Measurements from ENCODE around the gene GLDN. TPM values are rescaled to one million over a fixed set of nuclear protein-coding genes. Genes with fewer than 3 reads are reported as not detected.

The GLDN gene
- total and polyA plus RNA-seq, 2 experiments from 2014 or later = 0.32 to 1.2 TPM

- Histone ChIP-seq H3K9me2 (ENCODE audit: insufficient read depth) (peaks cover 9% of the 10 kb centered on the region; the same call in 1 of the 2 replicates), H3K79me2 (replicated peaks; ENCODE audit: insufficient read depth) (no peaks in the 10 kb centered on the region), H2AFZ (no peak overlapping the region), H3K36me3 (ENCODE audit: insufficient read depth) (0 out of 2 replicates have a peak, but pooled peaks cover 3% of the 10 kb centered on the region), H3F3A (replicated peaks; ENCODE audit: low read depth) (no peaks in the 10 kb centered on the region), H3K27me3 (ENCODE audit: insufficient read depth) (no peaks in the 10 kb centered on the region), H3K27ac (ENCODE audit: low read depth) (no peak overlapping the region), H3K4me1 (ENCODE audit: insufficient read depth) (peaks cover 6% of the 10 kb centered on the region; the same call in 1 of the 2 replicates), H3K4me2 (0 out of 2 replicates have a peak overlapping the region, but pooled peaks have one; percentile 6), H4K20me1 (replicated peaks; ENCODE audit: insufficient read depth) (no peaks in the 10 kb centered on the region), H3K4me3 (no peak overlapping the region)
- Mint-ChIP-seq H3K36me3 (ENCODE audit: low read depth) (peaks cover 8% of the 10 kb centered on the region; the same call in 2 of the 3 replicates), H3K27me3 (ENCODE audit: insufficient read depth, low read depth, poor library complexity) (peaks cover 1% of the 10 kb centered on the region), H3K9me3 (peaks cover 18% of the 10 kb centered on the region), H3K4me1 (peaks cover 14% of the 10 kb centered on the region), H3K27ac (no peak overlapping the region), H3K4me3 (no peak overlapping the region)
- no peak for ATAC-seq
- TF ChIP-seq REST (IDR thresholded peaks at IDR 0.05; ENCODE audit: unreplicated experiment) (no peak), CTCF (conservative IDR thresholded peaks at IDR 0.05; ENCODE audit: low read depth in 2 of 2) (no peak), NANOG (IDR thresholded peaks at IDR 0.05; ENCODE audit: borderline replicate concordance) (no peak), ZNF331 (CRISPR knock-in tag; IDR thresholded peaks at IDR 0.05; ENCODE audit: low read depth) (no peak), JUNB (IDR thresholded peaks at IDR 0.05; ENCODE audit: unreplicated experiment) (no peak)
- no peak for DNase-seq (ENCODE audit: low spot score)
Observed at GRCh38 chr15:51425517-51426040, 84.1 kb downstream of the GLDN start.

GRCh38 chr15:51438526-51438925, 97.1 kb downstream of the GLDN start:
- no peak overlapping the region for H3K27ac Mint-ChIP-seq
- Histone ChIP-seq H3K4me1 (ENCODE audit: insufficient read depth) (no peaks in the 10 kb centered on the region), H3K36me3 (ENCODE audit: insufficient read depth) (no peaks in the 10 kb centered on the region), H3K9me2 (ENCODE audit: insufficient read depth) (peaks cover 4% of the 10 kb centered on the region; the same call in 1 of the 2 replicates), H3K79me2 (replicated peaks; ENCODE audit: insufficient read depth) (no peaks in the 10 kb centered on the region), H3F3A (replicated peaks; ENCODE audit: low read depth) (no peaks in the 10 kb centered on the region), H3K4me3 (no peak overlapping the region), H3K27ac (ENCODE audit: low read depth) (no peak overlapping the region), H2AFZ (no peak overlapping the region), H4K20me1 (replicated peaks; ENCODE audit: insufficient read depth) (no peaks in the 10 kb centered on the region), H3K27me3 (ENCODE audit: insufficient read depth) (no peaks in the 10 kb centered on the region), H3K4me2 (no peak overlapping the region)
- no peaks in the 10 kb centered on the region for H3K27me3 Mint-ChIP-seq (ENCODE audit: insufficient read depth, low read depth, poor library complexity)
- no peaks in the 10 kb centered on the region for H3K36me3 Mint-ChIP-seq (ENCODE audit: low read depth)
- no peaks in the 10 kb centered on the region for H3K4me1 Mint-ChIP-seq
- DNase-seq (ENCODE audit: low spot score) = no peak
- no peak overlapping the region for H3K4me3 Mint-ChIP-seq
- no peaks in the 10 kb centered on the region for H3K9me3 Mint-ChIP-seq
- ATAC-seq = no peak
- TF ChIP-seq ZNF114 (CRISPR knock-in tag; IDR thresholded peaks at IDR 0.05) (no peak), POLR2AphosphoS5 (IDR thresholded peaks at IDR 0.05; ENCODE audit: low read depth) (no peak), EZH2phosphoT487 (IDR thresholded peaks at IDR 0.05; ENCODE audit: unreplicated experiment) (no peak), ZNF331 (CRISPR knock-in tag; IDR thresholded peaks at IDR 0.05; ENCODE audit: low read depth) (no peak), JUNB (IDR thresholded peaks at IDR 0.05; ENCODE audit: unreplicated experiment) (no peak), CTCF (conservative IDR thresholded peaks at IDR 0.05; ENCODE audit: low read depth in 2 of 2) (no peak), REST (IDR thresholded peaks at IDR 0.05; ENCODE audit: unreplicated experiment) (no peak), EZH2 (IDR thresholded peaks at IDR 0.05; ENCODE audit: low read depth, unreplicated experiment) (no peak), NANOG (IDR thresholded peaks at IDR 0.05; ENCODE audit: borderline replicate concordance) (no peak), STAT1 (IDR thresholded peaks at IDR 0.05; ENCODE audit: unreplicated experiment) (no peak)

Data from GM23338 (cell line).